Testis (tissue), 2 donors: ENCODE measurements around the gene BTN1A1.

ENCODE experiments used
- POLR2A ChIP-seq: fragments of 450-650 bp; IDR thresholded peaks from one replicate; pipeline ENCODE4 v1.6.1; 2017; ENCODE audit warnings: antibody characterized with exemption, mild to moderate bottlenecking, moderate library complexity
- TF ChIP-seq, protein P1 (sequence below), 3 experiments: fragments of 450-650 bp in 2 of 3; fragments of 200-600 bp in 1 of 3; sonication (generic) in 1 of 3; IDR thresholded peaks; one replicate each; pipeline ENCODE4 v1.5.1; 2016 to 2019; ENCODE audit warnings: antibody characterized with exemption in 3 of 3, mild to moderate bottlenecking in 2 of 3, moderate library complexity in 1 of 3

DNA sequence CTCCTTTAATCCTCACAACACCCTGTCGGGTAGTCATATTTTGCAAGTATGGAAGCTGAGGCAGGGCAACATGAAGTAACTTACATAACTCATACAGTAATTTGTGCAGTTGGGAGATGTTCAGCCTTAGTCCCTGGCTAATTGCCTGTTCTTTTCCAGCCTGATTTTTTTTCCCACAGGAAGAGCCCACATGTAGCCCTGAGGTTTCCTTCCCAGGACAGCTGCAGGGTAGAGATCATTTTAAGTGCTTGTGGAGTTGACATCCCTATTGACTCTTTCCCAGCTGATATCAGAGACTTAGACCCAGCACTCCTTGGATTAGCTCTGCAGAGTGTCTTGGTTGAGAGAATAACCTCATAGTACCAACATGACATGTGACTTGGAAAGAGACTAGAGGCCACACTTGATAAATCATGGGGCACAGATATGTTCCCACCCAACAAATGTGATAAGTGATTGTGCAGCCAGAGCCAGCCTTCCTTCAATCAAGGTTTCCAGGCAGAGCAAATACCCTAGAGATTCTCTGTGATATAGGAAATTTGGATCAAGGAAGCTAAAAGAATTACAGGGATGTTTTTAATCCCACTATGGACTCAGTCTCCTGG is 47.4 kb upstream of the BTN1A1 start:
- TF ChIP-seq, protein P1, sequence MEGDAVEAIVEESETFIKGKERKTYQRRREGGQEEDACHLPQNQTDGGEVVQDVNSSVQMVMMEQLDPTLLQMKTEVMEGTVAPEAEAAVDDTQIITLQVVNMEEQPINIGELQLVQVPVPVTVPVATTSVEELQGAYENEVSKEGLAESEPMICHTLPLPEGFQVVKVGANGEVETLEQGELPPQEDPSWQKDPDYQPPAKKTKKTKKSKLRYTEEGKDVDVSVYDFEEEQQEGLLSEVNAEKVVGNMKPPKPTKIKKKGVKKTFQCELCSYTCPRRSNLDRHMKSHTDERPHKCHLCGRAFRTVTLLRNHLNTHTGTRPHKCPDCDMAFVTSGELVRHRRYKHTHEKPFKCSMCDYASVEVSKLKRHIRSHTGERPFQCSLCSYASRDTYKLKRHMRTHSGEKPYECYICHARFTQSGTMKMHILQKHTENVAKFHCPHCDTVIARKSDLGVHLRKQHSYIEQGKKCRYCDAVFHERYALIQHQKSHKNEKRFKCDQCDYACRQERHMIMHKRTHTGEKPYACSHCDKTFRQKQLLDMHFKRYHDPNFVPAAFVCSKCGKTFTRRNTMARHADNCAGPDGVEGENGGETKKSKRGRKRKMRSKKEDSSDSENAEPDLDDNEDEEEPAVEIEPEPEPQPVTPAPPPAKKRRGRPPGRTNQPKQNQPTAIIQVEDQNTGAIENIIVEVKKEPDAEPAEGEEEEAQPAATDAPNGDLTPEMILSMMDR (IDR thresholded peaks at IDR 0.05): no peak
- TF ChIP-seq POLR2A: no peak
